Neural progenitor cell (in vitro differentiated cells): ENCODE data around the gene PTH2.

Source experiments
- CTCF ChIP-seq: fragments of 200-600 bp; sonication (generic); IDR thresholded peaks from 2 replicates; pipeline ENCODE4 v1.5.1; 2017; ENCODE audit warnings: antibody characterized with exemption, mild to moderate bottlenecking
- EZH2 ChIP-seq: fragments of 200-600 bp; sonication (generic); IDR thresholded peaks from 2 replicates; pipeline ENCODE4 v1.6.1; 2017; ENCODE audit warnings: antibody characterized with exemption, mild to moderate bottlenecking, moderate library complexity
- EZH2phosphoT487 ChIP-seq: fragments of 200-600 bp; sonication (generic); IDR thresholded peaks from 2 replicates; pipeline ENCODE4 v1.6.1; 2017; ENCODE audit warnings: antibody characterized with exemption

DNA sequence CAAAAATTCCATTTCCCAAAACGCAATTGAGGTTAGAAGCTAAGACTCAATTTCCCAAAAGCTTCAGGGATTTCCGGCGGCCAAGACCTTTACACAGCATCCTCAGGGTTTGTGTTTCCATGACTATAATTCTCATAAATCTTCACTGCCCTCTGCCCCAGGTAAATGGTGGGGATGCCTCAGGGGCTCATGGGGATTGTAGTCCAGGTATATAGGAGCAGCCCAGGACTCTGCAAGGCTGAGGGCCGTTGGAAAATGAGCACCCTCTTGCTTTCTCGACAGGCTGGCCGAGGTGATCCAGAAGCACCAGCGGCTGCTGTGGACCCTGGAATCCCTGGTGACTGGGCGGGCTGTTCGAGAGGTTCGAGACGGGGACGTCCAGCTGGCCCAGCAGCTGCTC lies 36.1 kb upstream of the PTH2 start:
- TF ChIP-seq CTCF = no peak
- TF ChIP-seq EZH2phosphoT487 = no peak
- no peak for TF ChIP-seq EZH2
